ENCODE results near the gene CPAMD8.

CPAMD8 gene

DNA sequence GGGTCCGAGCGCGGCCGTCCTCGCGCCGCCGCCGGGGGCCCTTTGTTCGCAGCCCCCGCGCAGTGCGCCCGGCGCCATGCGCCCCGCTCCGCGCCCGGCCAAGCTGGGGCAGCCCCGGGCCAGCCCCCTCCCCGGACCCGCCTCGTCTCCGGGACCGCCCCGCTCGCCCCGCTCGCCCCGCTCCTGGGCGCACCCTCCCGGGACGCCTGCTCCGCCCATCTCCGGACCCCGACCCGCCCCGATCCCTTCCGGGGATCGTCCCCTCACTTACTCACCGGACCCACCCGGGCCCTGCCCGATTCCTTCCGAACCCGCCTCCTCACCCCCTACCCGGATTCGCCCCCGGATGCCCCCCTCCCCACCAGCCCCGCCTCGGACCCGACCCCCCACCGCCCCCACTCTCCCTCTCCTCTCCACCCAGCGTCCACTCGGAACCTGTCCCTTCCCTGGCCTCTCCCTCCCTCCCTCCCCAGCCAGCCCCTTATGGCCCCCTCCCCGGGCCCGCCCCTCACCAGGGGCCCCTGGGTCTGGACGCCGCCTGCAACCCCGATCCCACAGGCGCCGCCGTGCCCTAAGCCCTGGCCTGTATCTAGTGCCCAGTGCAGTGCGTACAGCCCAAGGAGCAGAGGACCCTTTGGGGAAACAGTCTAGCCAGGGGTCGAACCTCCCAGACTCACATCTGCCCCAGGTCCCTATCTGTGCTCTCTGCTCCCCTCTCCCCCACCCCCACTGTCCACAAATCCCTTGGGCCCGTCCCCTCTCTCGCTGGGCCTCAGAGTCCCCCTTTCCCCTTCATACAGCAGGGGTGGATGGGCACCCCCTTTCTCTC lies at the start of gene CPAMD8:
Gene CPAMD8 (minus strand): TSS at position 105 of the 829 bp plus-strand sequence. CDS start 168 bp downstream, outside the sequence.
- DNase-seq (ENCODE audit: low read depth) = no peak

GRCh38 chr19:17075864-17076542 lies 49.4 kb upstream of the CPAMD8 start:
- no peak for DNase-seq (ENCODE audit: low read depth)

- DNase-seq (ENCODE audit: low read depth) = peak; percentile 91
Measured at GRCh38 chr19:17075035-17075863, 48.6 kb upstream of the CPAMD8 start, which contains the start of the genes HAUS8 and MYO9B. HAUS8 (minus strand) TSS chr19:17075452; CDS start chr19:17075422, 30 bp downstream. MYO9B (plus strand) TSS chr19:17075777; CDS start chr19:17101718, 25,941 bp downstream.

DNA sequence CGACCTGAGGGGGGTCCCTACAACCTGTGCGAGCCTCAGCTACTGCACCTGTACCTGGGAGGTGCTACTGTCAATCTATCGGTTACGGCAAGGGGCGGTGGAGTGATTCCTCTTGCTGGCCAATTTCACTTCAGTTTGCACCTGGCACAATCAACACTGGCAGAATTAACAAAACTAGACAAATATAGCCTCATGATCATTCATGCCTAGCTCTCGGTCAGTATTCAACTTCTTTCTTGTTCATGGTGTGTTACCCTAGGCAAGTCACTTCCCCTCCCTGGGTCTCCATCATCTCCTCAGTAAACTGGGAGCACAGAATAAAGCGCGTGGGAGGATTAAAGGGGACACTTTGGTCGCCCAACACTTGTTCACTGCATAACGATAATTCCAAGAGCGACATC lies 48.0 kb upstream of the CPAMD8 start:
- DNase-seq (ENCODE audit: low read depth) = no peak

DNA sequence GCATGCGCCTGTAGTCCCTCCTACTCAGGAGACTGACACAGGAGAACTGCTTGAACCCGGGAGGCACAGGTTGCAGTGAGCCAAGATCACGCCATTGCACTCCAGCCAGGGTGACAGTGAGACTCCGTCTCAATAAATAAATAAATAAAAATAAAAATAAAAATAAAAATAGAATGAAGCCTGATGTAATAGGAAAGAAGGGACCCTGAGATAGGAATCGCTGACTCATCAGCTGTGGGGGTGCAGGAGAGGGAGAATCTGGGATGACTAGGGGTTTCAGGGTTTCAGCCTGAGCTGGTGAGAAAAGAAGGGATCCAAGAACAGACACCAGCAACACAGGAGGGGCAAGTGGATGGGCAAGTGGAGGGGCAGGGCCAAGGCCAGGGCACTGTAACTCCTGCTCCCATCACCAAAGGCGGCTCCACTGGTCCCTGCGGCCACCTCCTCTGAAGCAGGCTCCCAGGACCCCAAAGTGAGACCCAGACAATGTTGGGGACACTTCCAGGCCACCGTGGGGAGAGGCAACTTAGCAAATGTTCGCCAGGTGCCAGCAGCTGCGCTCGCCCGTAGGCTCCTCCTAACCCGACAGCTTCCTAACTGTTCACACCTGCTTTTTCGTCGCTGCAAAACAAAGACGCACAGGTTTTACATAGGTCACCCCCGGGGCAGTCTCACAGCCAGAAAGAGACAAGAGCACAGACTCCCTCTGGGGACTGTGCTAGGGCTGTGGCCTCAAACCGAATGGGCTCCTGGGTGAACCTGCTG lies 47.4 kb upstream of the CPAMD8 start:
- no peak for DNase-seq (ENCODE audit: low read depth)

DNA sequence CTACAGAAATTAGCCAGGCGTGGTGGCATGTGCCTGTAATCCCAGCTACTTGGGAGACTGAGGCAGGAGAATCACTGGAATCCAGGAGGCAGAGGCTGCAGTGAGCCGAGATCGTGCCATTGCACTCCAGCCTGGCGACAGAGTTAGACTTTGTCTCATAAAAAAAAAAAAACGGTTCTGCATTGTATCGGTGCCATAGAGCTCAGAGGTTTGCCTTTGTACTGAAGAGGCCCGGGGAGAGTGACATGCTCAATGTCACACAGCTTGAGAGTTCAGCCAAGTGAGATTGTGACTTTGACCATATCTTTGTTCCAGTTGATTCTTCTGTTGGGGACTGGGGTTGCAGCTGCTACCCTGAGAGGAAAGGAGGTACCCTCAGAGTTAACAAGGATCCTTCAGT lies 44.3 kb upstream of the CPAMD8 start:
- no peak for DNase-seq (ENCODE audit: low read depth)

DNA sequence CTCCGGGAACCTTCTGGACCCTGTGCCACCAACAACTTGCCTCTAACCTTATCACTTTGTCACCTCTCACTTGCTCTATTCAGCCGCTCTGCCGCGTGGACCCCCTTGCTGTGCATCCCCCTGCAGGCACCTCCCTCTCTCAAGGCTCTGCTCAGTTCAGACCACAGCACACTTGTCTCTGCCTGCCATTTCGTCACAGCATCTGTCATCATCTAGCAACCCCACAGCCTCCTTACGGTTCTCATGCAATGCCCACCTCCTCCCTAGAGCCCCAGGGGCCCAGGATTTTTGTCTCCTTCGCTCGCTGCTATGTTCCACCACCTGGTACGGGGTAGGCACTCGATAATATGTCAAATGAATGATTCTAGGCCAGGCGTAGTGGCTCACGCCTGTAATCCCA lies 43.8 kb upstream of the CPAMD8 start:
- no peak for DNase-seq (ENCODE audit: low read depth)

- no peak for DNase-seq (ENCODE audit: low read depth)
Measured at GRCh38 chr19:17069193-17069592, 42.6 kb upstream of the CPAMD8 start.

DNA sequence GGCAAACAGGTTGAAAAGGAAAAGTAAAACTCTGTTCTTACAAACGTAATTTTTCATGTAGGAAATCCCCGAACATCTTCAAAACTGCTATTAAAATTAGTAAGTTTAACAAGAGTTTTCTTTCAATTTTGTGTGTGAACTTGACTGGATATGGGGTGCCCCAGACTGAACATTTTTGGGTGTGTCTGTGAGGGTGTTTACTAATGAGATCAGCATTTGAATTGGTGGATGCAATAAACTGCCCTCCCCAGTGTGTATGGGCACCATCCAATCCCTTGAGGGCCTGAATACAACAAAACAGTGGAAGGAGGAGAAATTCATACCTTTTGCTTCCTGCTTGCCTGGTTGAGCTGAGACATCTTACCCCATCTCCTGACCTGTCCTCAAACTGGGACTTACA lies 36.8 kb upstream of the CPAMD8 start:
- DNase-seq (ENCODE audit: low read depth) = no peak

DNA sequence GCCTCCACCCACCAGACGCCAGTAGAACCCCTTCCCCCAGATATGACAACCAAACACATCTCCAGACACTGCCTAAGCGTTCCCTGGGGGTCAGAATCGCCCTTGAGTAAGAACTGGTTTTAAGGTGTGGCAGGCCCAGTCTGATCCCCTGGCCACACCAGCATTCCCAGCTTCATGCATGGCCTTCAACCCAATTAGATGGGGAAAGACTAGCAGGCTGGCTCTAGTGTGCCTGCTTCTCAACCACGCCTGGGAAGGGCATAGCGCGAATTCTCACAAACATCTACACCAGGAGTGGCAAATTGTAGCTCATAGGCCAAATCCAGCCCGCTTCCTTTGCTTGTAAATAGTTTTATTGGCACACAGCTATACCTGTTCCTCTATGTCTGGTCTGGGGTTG lies 35.1 kb upstream of the CPAMD8 start:
- DNase-seq (ENCODE audit: low read depth) = no peak

- DNase-seq (ENCODE audit: low read depth) = no peak
Measured at GRCh38 chr19:17061205-17061604, 34.6 kb upstream of the CPAMD8 start.

GRCh38 chr19:17060802-17061201 lies 34.2 kb upstream of the CPAMD8 start:
- DNase-seq (ENCODE audit: low read depth) = no peak

DNA sequence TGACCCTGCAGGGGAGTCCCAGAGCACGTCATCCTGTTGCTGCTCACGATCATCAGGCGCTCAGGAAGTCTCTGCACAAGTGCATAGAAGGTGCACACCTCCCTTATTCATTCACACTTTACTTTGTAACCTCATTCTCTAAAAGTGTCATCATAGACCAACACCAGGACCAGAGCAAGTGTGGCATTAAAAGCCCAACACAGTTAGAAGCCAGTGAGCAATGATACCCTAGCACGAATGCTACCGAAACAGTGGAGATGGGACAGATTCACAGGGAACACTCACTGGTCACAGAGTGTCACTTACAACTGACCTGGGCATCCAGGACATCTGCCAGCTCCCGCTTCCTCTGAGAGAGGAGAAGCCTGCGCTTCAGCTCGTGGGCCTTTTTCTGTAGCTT lies 31.6 kb upstream of the CPAMD8 start:
- no peak for DNase-seq (ENCODE audit: low read depth)

DNA sequence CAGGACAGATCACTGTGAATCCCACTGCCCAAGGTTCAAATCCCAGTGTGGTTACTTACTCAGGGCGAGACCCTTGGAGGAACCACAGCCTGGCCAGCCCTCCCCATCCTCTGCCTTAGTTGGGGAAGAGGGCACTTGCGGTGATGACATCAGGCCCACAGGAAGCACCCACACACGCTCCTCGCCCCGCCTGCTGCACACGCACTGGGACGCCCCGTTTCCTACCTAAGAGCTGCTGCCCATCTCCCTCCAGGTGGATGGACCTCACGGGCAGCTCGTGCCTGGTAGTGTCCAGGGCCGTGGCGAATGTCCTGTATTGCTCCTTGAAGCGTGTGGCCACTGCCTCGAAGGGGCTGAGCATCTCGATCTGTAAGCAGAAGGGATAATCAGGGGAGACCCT lies 29.0 kb upstream of the CPAMD8 start:
- no peak for DNase-seq (ENCODE audit: low read depth)

GRCh38 chr19:17054746-17055145 lies 28.1 kb upstream of the CPAMD8 start:
- no peak for DNase-seq (ENCODE audit: low read depth)

GRCh38 chr19:17052439-17052838 lies 25.8 kb upstream of the CPAMD8 start:
- DNase-seq (ENCODE audit: low read depth) = no peak

DNA sequence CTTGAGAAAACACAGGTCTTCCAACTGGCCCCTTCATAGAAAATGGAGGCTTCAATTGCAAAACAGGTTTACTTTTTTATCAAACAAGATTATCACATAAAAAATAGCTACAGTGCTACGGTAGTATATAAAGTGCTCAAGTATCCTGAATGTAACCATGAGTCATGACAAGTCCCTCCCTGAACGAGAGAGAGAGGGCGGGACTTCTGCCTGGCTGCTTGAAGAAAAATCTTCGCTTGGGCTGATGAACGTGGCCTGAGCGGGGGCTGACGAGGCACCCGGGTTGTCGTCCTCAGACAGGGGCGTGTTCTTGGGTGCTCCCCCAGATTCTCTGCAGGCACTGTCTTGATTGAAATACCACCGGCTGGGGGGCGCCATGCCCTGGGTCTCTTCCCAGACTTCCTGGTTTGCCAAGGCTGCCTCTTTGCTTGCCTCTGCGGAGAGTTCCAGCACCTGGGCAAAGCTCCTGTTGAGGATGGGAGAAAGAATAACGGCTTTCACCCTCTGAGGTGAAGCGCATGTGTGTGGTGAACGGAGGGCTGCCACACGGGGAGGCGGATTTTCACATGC lies 23.2 kb upstream of the CPAMD8 start:
- no peak for DNase-seq (ENCODE audit: low read depth)

DNA sequence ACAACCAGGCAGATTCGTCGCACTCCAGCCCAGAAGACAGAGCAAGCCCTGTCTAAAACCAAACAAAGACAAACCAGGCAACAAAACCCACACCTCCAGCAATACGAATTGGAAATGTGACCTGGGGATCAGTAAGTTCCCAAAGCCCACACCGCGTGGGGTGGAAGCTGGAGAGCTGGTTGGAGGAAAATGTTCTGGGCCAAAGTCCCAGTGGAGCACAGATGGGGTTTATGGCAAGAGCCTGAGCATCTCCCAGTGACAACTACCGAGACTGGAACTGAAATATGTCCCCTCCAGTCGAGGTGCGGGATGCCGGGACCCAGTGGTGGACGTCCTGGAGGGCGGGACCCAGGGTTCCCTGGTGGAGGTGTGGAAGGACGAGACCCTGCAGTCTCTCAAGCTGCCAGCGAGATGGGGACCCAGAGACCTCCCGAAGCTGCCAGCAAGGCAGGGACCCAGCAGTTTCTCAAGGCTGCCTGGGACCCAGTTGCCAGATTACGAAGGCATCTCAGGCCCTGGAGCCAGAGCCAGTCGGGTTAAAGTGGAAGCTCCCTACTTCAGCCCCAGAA lies 22.4 kb upstream of the CPAMD8 start:
- no peak for DNase-seq (ENCODE audit: low read depth)

GRCh38 chr19:17045907-17046502 lies 19.4 kb upstream of the CPAMD8 start:
- no peak for DNase-seq (ENCODE audit: low read depth)

GRCh38 chr19:17043744-17044143 lies 17.1 kb upstream of the CPAMD8 start:
- no peak for DNase-seq (ENCODE audit: low read depth)

- no peak for DNase-seq (ENCODE audit: low read depth)
Measured at GRCh38 chr19:17041976-17042375, 15.4 kb upstream of the CPAMD8 start.
